OCI-LY7 (cell line): Measurements from ENCODE around the gene SNX13. TPM values are rescaled to one million over a fixed set of nuclear protein-coding genes. Genes with fewer than 3 reads are reported as not detected.

Experiments
- BruUV-seq: library from RNA; stranded (reverse); fragments of 400-500 nt; replicated peaks from 2 replicates; lab custom pipeline; 2021; lab: Mats Ljungman, UMichigan
- CTCF ChIA-PET: fragments of 300-600 bp; sonication (Branson Sonifier 250); formaldehyde crosslinking; loops from one replicate; lab custom pipeline; 2022; ENCODE audit warnings: antibody characterized with exemption; ENCODE audit not compliant: unreplicated experiment; lab: Charles Lee
- POLR2A ChIA-PET: fragments of 300-600 bp; sonication (Branson Sonifier 250); formaldehyde crosslinking; loops from one replicate; lab custom pipeline; 2022; ENCODE audit warnings: antibody characterized with exemption; lab: Charles Lee
- DNase-seq: peaks from one replicate; pipeline ENCODE4 v3.0.0-alpha.2; 2015; ENCODE audit warnings: low spot score
- H2AFZ ChIP-seq: fragments of 200-600 bp; sonication (generic), shearing (Covaris generic); 2 replicates; pipeline ENCODE4 v1.6.1; 2014; ENCODE audit warnings: mild to moderate bottlenecking, antibody characterized with exemption, low read length, moderate library complexity
- H3K27ac ChIP-seq: fragments of 200-600 bp; sonication (generic); 2 replicates; pipeline ENCODE4 v1.5.1; 2014; ENCODE audit warnings: mixed run types, low read depth, mild to moderate bottlenecking, moderate library complexity, low read length, inconsistent platforms; ENCODE audit not compliant: poor library complexity, severe bottlenecking
- H3K36me3 ChIP-seq: fragments of 200-600 bp; sonication (generic); 2 replicates; pipeline ENCODE4 v1.6.1; 2014; ENCODE audit warnings: mild to moderate bottlenecking, antibody characterized with exemption, low read length, moderate library complexity, mixed read lengths; ENCODE audit not compliant: insufficient read depth
- H3K4me1 ChIP-seq: fragments of 200-600 bp; sonication (generic); 2 replicates; pipeline ENCODE4 v1.5.1; 2014; ENCODE audit warnings: mild to moderate bottlenecking, low read length; ENCODE audit not compliant: insufficient read depth, poor library complexity, severe bottlenecking
- H3K4me2 ChIP-seq: fragments of 200-600 bp; sonication (generic); 2 replicates; pipeline ENCODE4 v1.6.1; 2014; ENCODE audit warnings: mild to moderate bottlenecking, low read length
- H3K4me3 ChIP-seq: fragments of 200-600 bp; sonication (generic); 2 replicates; pipeline ENCODE4 v1.5.1; 2014; ENCODE audit warnings: mild to moderate bottlenecking, low read depth, low read length; ENCODE audit not compliant: poor library complexity, severe bottlenecking
- H3K79me2 ChIP-seq: fragments of 200-600 bp; sonication (generic); 2 replicates; pipeline ENCODE4 v1.6.1; 2016; ENCODE audit warnings: low read depth, mild to moderate bottlenecking, low read length, moderate library complexity, mixed read lengths; ENCODE audit not compliant: insufficient read depth
- H3K9me2 ChIP-seq: fragments of 200-600 bp; sonication (generic); 2 replicates; pipeline ENCODE4 v1.6.1; 2016; ENCODE audit warnings: mild to moderate bottlenecking, low read length, mixed read lengths; ENCODE audit not compliant: insufficient read depth
- H3K9me3 ChIP-seq: fragments of 200-600 bp; sonication (generic); 2 replicates; pipeline ENCODE4 v1.6.1; 2014; ENCODE audit warnings: mild to moderate bottlenecking, mixed run types, low read length, mixed read lengths
- H4K20me1 ChIP-seq: fragments of 200-600 bp; sonication (generic); 2 replicates; pipeline ENCODE4 v1.6.1; 2014; ENCODE audit warnings: mild to moderate bottlenecking, antibody characterized with exemption, low read length, moderate library complexity, mixed read lengths; ENCODE audit not compliant: insufficient read depth
- EZH2phosphoT487 ChIP-seq: fragments of 200-600 bp; sonication (generic); IDR thresholded peaks from 2 replicates; pipeline ENCODE4 v1.6.1; 2018; ENCODE audit warnings: low read depth, borderline replicate concordance, mild to moderate bottlenecking, mixed run types, antibody characterized with exemption, low read length, moderate library complexity, mixed read lengths
- intact Hi-C: fragments of 100-400 bp; cut with micrococcal nuclease; formaldehyde crosslinking; loops from one replicate; pipeline ENCODE4 v1.10.0; 2022; ENCODE audit not compliant: unreplicated experiment
- total RNA-seq, 2 experiments: library from RNA; depleted of rRNA in 1 of 2; stranded (reverse); fragments of >200 nt in 1 of 2; shearing (Covaris generic) in 1 of 2; gene quantifications; 2 replicates each; pipeline ENCODE4 v1.2.3, GENCODE V29; 2014 to 2022
- TF ChIP-seq, protein P1 (sequence below): fragments of 200-600 bp; sonication (generic); conservative IDR thresholded peaks from 2 replicates; pipeline ENCODE4 v1.5.1; 2014; ENCODE audit warnings: mild to moderate bottlenecking, antibody characterized with exemption, low read length, moderate library complexity, mixed read lengths

The SNX13 gene
- total RNA-seq, 2 experiments from 2014 or later: 20.0 to 32.6 TPM

DNA sequence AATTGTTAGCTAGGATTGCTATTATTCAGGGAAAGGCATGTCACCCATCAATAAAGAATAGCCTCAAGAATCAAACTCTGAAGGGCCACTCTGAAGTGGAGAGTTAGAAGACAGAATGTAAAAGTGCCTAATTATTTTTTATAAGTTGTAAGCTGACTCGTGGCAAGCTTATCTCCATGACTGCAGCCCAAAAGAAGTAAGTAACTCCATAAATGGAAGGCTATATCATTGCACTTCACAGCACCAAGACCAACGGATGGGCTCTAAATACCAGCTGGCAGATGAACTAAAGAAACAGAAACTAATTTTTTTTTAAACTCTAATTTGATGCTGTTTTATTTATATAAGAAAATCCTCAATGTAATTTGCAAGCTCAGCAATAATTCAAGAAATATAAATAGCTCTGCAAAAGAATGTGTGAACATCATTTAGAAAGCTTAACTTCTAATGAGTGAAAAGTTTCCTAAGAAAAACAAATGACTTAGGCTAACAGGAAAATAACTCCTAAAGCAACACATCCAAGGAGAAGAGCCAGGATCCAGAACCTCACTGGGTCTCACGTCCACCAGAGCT lies 165.5 kb downstream of the SNX13 start:
- ChIA-PET POLR2A (interaction anchor here (0.5 to 0.7 kb wide), 2 partner anchors 214 to 625 kb away, joined by 3 read pairs; no protein-coding TSS in a partner anchor), CTCF (no interaction called here)
- Histone ChIP-seq H3K36me3 (no peaks in the 10 kb centered on the region), H2AFZ (no peak overlapping the region), H3K4me1 (no peaks in the 10 kb centered on the region), H3K27ac (no peak overlapping the region), H3K4me2 (no peak overlapping the region), H3K9me3 (no peaks in the 10 kb centered on the region), H3K79me2 (no peaks in the 10 kb centered on the region), H3K9me2 (no peaks in the 10 kb centered on the region), H3K4me3 (no peak overlapping the region), H4K20me1 (no peaks in the 10 kb centered on the region; the same call in 1 of the 2 replicates)
- intact Hi-C loops: loop anchor here (5.0 kb wide), 1 partner anchor 547 kb away; no protein-coding TSS in a partner anchor
- no peak for DNase-seq
- no TSS peak for BruUV-seq
- TF ChIP-seq, protein P1, sequence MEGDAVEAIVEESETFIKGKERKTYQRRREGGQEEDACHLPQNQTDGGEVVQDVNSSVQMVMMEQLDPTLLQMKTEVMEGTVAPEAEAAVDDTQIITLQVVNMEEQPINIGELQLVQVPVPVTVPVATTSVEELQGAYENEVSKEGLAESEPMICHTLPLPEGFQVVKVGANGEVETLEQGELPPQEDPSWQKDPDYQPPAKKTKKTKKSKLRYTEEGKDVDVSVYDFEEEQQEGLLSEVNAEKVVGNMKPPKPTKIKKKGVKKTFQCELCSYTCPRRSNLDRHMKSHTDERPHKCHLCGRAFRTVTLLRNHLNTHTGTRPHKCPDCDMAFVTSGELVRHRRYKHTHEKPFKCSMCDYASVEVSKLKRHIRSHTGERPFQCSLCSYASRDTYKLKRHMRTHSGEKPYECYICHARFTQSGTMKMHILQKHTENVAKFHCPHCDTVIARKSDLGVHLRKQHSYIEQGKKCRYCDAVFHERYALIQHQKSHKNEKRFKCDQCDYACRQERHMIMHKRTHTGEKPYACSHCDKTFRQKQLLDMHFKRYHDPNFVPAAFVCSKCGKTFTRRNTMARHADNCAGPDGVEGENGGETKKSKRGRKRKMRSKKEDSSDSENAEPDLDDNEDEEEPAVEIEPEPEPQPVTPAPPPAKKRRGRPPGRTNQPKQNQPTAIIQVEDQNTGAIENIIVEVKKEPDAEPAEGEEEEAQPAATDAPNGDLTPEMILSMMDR: no peak
- TF ChIP-seq EZH2phosphoT487: no peak

GRCh38 chr7:17774248-17774647 lies 166.0 kb downstream of the SNX13 start:
- intact Hi-C loops: loop anchor here (5.0 kb wide), 1 partner anchor 548 kb away; no protein-coding TSS in a partner anchor
- H3K9me3 ChIP-seq: no peaks in the 10 kb centered on the region
- H3K4me2 ChIP-seq: no peak overlapping the region
- no peaks in the 10 kb centered on the region for H3K79me2 ChIP-seq
- no peak for DNase-seq
- no peaks in the 10 kb centered on the region for H3K9me2 ChIP-seq
- POLR2A ChIA-PET: interaction anchor here (0.7 kb wide), 1 partner anchor 25 kb away, joined by 5 read pairs; no protein-coding TSS in a partner anchor
- H3K36me3 ChIP-seq: no peaks in the 10 kb centered on the region
- H4K20me1 ChIP-seq: no peaks in the 10 kb centered on the region; the same call in 1 of the 2 replicates
- H3K4me3 ChIP-seq: no peak overlapping the region
- H3K27ac ChIP-seq: no peak overlapping the region
- H3K4me1 ChIP-seq: no peaks in the 10 kb centered on the region
- H2AFZ ChIP-seq: no peak overlapping the region
- CTCF ChIA-PET: no interaction called here
- no TSS peak for BruUV-seq
- TF ChIP-seq, protein P1: no peak
- no peak for TF ChIP-seq EZH2phosphoT487

- intact Hi-C loops: loop anchor here (5.0 kb wide), 1 partner anchor 549 kb away; no protein-coding TSS in a partner anchor
- POLR2A ChIA-PET: interaction anchor here (0.6 to 0.8 kb wide), 4 partner anchors 20 to 517 kb away, joined by 3 to 6 read pairs (median 4); no protein-coding TSS in a partner anchor
- CTCF ChIA-PET: interaction anchor here (0.6 kb wide), 1 partner anchor 706 kb away, joined by 3 read pairs; no protein-coding TSS in a partner anchor
- no peak for DNase-seq
- Histone ChIP-seq H3K9me3 (no peaks in the 10 kb centered on the region), H3K9me2 (no peaks in the 10 kb centered on the region), H4K20me1 (no peaks in the 10 kb centered on the region; the same call in 1 of the 2 replicates), H3K4me2 (no peak overlapping the region), H3K36me3 (no peaks in the 10 kb centered on the region), H3K4me3 (no peak overlapping the region), H3K27ac (no peak overlapping the region), H3K4me1 (no peaks in the 10 kb centered on the region), H2AFZ (no peak overlapping the region), H3K79me2 (no peaks in the 10 kb centered on the region)
- TF ChIP-seq, protein P1: no peak
- no peak for TF ChIP-seq EZH2phosphoT487
- no TSS peak for BruUV-seq
These were observed 167.0 kb downstream of the SNX13 start for GRCh38 chr7:17773289-17773626.
